HEK293 (cell line): ENCODE results near the gene RB1.

Experiments used
- CTCF ChIA-PET: fragments of 350-600 bp; formaldehyde crosslinking; extraction: SDS; loops from one replicate; lab custom pipeline; 2021; ENCODE audit warnings: antibody characterized with exemption; lab: Yijun Ruan, JAX
- POLR2A ChIA-PET: fragments of 300-600 bp; formaldehyde crosslinking; extraction: SDS; loops from one replicate; lab custom pipeline; 2020; ENCODE audit warnings: antibody characterized with exemption, inconsistent platforms; lab: Yijun Ruan, JAX
- H3K27ac ChIP-seq: fragments of 200-500 bp; sonication (Bioruptor generic); 2 replicates; pipeline ENCODE4 v1.5.1; 2014; ENCODE audit warnings: low read depth, low read length, control low read depth, inconsistent platforms; ENCODE audit errors: extremely low read depth
- H3K36me3 ChIP-seq, 2 experiments: fragments of 200-500 bp in 1 of 2; sonication (Bioruptor generic) in 1 of 2; 1 replicate in 1 of 2; 2 replicates in 1 of 2; pipeline ENCODE4 v1.5.1; 2014 to 2017; ENCODE audit warnings: inconsistent platforms in 2 of 2, low read length in 2 of 2; ENCODE audit not compliant: control insufficient read depth in 2 of 2, insufficient read depth in 1 of 2
- H3K4me1 ChIP-seq: fragments of 200-500 bp; sonication (Bioruptor generic); 2 replicates; pipeline ENCODE4 v1.5.1; 2014; ENCODE audit warnings: mild to moderate bottlenecking, low read length, inconsistent platforms; ENCODE audit not compliant: control insufficient read depth, insufficient read depth
- H3K4me3 ChIP-seq: 2 replicates; pipeline ENCODE4 v1.5.1; 2011; ENCODE audit warnings: low read depth, mild to moderate bottlenecking, control low read depth, low read length, moderate library complexity
- H3K9me3 ChIP-seq: fragments of 200-500 bp; sonication (Bioruptor generic); 2 replicates; pipeline ENCODE4 v1.5.1; 2014; ENCODE audit warnings: low read depth, low read length, inconsistent platforms; ENCODE audit not compliant: control insufficient read depth, insufficient read depth
- ELK4 ChIP-seq: IDR thresholded peaks from 2 replicates; pipeline ENCODE4 v1.6.1; 2011; ENCODE audit warnings: mild to moderate bottlenecking, low read depth, low read length, borderline replicate concordance
- GLIS2 ChIP-seq: fragments of 450-650 bp; formaldehyde crosslinking; IDR thresholded peaks from 2 replicates; pipeline ENCODE4 v1.5.1; 2016; ENCODE audit warnings: missing biosample characterization, missing genetic modification characterization
- KLF1 ChIP-seq: fragments of 450-650 bp; formaldehyde crosslinking; IDR thresholded peaks from 2 replicates; pipeline ENCODE4 v1.5.1; 2016; ENCODE audit warnings: missing biosample characterization, missing genetic modification characterization
- OSR2 ChIP-seq: fragments of 450-650 bp; formaldehyde crosslinking; IDR thresholded peaks from 2 replicates; pipeline ENCODE4 v1.5.1; 2016; ENCODE audit warnings: missing biosample characterization, missing genetic modification characterization
- PRDM2 ChIP-seq: fragments of 450-650 bp; formaldehyde crosslinking; IDR thresholded peaks from 2 replicates; pipeline ENCODE4 v1.5.1; 2016; ENCODE audit warnings: missing biosample characterization, missing genetic modification characterization, borderline replicate concordance
- SP2 ChIP-seq: fragments of 450-650 bp; formaldehyde crosslinking; IDR thresholded peaks from 2 replicates; pipeline ENCODE4 v1.5.1; 2016; ENCODE audit warnings: missing biosample characterization, missing genetic modification characterization
- ZNF10 ChIP-seq: fragments of 450-650 bp; formaldehyde crosslinking; IDR thresholded peaks from 2 replicates; pipeline ENCODE4 v1.5.1; 2017; ENCODE audit warnings: missing biosample characterization, missing genetic modification characterization
- ZNF214 ChIP-seq: fragments of 450-650 bp; formaldehyde crosslinking; IDR thresholded peaks from 2 replicates; pipeline ENCODE4 v1.5.1; 2017; ENCODE audit warnings: missing biosample characterization, mild to moderate bottlenecking, missing genetic modification characterization, borderline replicate concordance
- ZNF292 ChIP-seq: fragments of 450-650 bp; formaldehyde crosslinking; IDR thresholded peaks from 2 replicates; pipeline ENCODE4 v1.5.1; 2016; ENCODE audit warnings: low read depth, missing biosample characterization, missing genetic modification characterization, borderline replicate concordance
- ZNF366 ChIP-seq: fragments of 450-650 bp; formaldehyde crosslinking; conservative IDR thresholded peaks from 2 replicates; pipeline ENCODE4 v1.5.1; 2016; ENCODE audit warnings: missing biosample characterization, missing genetic modification characterization
- ZNF426 ChIP-seq: fragments of 450-650 bp; formaldehyde crosslinking; IDR thresholded peaks from 2 replicates; pipeline ENCODE4 v1.5.1; 2017; ENCODE audit warnings: missing biosample characterization, missing genetic modification characterization, mild to moderate bottlenecking, inconsistent platforms, moderate library complexity
- ZNF473 ChIP-seq: fragments of 450-650 bp; formaldehyde crosslinking; IDR thresholded peaks from 2 replicates; pipeline ENCODE4 v1.5.1; 2017; ENCODE audit warnings: missing biosample characterization, missing genetic modification characterization
- ZNF660 ChIP-seq: fragments of 450-650 bp; IDR thresholded peaks from 2 replicates; pipeline ENCODE4 v1.5.1; 2018; ENCODE audit warnings: missing biosample characterization, mild to moderate bottlenecking, missing genetic modification characterization
- ZNF776 ChIP-seq: fragments of 450-650 bp; formaldehyde crosslinking; IDR thresholded peaks from 2 replicates; pipeline ENCODE4 v1.5.0; 2017; ENCODE audit warnings: missing biosample characterization, missing genetic modification characterization, borderline replicate concordance
- ZNF791 ChIP-seq: fragments of 450-650 bp; formaldehyde crosslinking; IDR thresholded peaks from 2 replicates; pipeline ENCODE4 v1.5.1; 2016; ENCODE audit warnings: missing biosample characterization, missing genetic modification characterization
- ZSCAN30 ChIP-seq: fragments of 450-650 bp; IDR thresholded peaks from 2 replicates; pipeline ENCODE4 v1.5.1; 2018; ENCODE audit warnings: missing biosample characterization, mild to moderate bottlenecking, missing genetic modification characterization, moderate library complexity
- TF ChIP-seq, protein P1 (sequence below): fragments of 450-650 bp; formaldehyde crosslinking; IDR thresholded peaks from 2 replicates; pipeline ENCODE4 v1.5.1; 2016; ENCODE audit warnings: missing biosample characterization, missing genetic modification characterization, low read depth
- TF ChIP-seq, protein P2 (sequence below): fragments of 450-650 bp; formaldehyde crosslinking; conservative IDR thresholded peaks from 2 replicates; pipeline ENCODE4 v1.5.1; 2016; ENCODE audit warnings: low read depth, missing biosample characterization, missing genetic modification characterization

The RB1 gene

GRCh38 chr13:48505012-48505411, 201.5 kb downstream of the RB1 start (continued):
- TF ChIP-seq PRDM2 (tag by site-specific recombination) (no peak), GLIS2 (tag by site-specific recombination) (no peak), SP2 (no peak)
- TF ChIP-seq, protein P1, sequence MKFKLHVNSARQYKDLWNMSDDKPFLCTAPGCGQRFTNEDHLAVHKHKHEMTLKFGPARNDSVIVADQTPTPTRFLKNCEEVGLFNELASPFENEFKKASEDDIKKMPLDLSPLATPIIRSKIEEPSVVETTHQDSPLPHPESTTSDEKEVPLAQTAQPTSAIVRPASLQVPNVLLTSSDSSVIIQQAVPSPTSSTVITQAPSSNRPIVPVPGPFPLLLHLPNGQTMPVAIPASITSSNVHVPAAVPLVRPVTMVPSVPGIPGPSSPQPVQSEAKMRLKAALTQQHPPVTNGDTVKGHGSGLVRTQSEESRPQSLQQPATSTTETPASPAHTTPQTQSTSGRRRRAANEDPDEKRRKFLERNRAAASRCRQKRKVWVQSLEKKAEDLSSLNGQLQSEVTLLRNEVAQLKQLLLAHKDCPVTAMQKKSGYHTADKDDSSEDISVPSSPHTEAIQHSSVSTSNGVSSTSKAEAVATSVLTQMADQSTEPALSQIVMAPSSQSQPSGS (tag by site-specific recombination): no peak

- ChIA-PET CTCF (no interaction called here), POLR2A (no interaction called here)
- H3K36me3 ChIP-seq: no peaks in the 10 kb centered on the region
- H3K27ac ChIP-seq: no peak overlapping the region
- H3K4me3 ChIP-seq: no peak overlapping the region
- TF ChIP-seq ELK4 (no peak), ZNF292 (tag by site-specific recombination) (no peak), ZNF214 (tag by site-specific recombination) (no peak), ZNF473 (no peak), OSR2 (tag by site-specific recombination) (no peak), ZNF660 (no peak), ZNF776 (tag by site-specific recombination) (no peak), ZNF10 (tag by site-specific recombination) (no peak), KLF1 (tag by site-specific recombination) (no peak), ZNF791 (no peak), ZNF426 (tag by site-specific recombination) (no peak), ZNF366 (tag by site-specific recombination) (no peak), ZSCAN30 (tag by site-specific recombination) (no peak)
- TF ChIP-seq, protein P2, sequence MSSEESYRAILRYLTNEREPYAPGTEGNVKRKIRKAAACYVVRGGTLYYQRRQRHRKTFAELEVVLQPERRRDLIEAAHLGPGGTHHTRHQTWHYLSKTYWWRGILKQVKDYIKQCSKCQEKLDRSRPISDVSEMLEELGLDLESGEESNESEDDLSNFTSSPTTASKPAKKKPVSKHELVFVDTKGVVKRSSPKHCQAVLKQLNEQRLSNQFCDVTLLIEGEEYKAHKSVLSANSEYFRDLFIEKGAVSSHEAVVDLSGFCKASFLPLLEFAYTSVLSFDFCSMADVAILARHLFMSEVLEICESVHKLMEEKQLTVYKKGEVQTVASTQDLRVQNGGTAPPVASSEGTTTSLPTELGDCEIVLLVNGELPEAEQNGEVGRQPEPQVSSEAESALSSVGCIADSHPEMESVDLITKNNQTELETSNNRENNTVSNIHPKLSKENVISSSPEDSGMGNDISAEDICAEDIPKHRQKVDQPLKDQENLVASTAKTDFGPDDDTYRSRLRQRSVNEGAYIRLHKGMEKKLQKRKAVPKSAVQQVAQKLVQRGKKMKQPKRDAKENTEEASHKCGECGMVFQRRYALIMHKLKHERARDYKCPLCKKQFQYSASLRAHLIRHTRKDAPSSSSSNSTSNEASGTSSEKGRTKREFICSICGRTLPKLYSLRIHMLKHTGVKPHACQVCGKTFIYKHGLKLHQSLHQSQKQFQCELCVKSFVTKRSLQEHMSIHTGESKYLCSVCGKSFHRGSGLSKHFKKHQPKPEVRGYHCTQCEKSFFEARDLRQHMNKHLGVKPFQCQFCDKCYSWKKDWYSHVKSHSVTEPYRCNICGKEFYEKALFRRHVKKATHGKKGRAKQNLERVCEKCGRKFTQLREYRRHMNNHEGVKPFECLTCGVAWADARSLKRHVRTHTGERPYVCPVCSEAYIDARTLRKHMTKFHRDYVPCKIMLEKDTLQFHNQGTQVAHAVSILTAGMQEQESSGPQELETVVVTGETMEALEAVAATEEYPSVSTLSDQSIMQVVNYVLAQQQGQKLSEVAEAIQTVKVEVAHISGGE (tag by site-specific recombination): no peak
- no peaks in the 10 kb centered on the region for H3K9me3 ChIP-seq
- H3K4me1 ChIP-seq: no peaks in the 10 kb centered on the region
Measured at GRCh38 chr13:48505597-48506091, 202.1 kb downstream of the RB1 start.
